Measurements from ENCODE around the gene PSMA3. TPM values are rescaled to one million over a fixed set of nuclear protein-coding genes. Genes with fewer than 3 reads are reported as not detected.

The PSMA3 gene
- total and polyA plus RNA-seq, 2 experiments from 2014 or later = 54.0 to 183 TPM

DNA sequence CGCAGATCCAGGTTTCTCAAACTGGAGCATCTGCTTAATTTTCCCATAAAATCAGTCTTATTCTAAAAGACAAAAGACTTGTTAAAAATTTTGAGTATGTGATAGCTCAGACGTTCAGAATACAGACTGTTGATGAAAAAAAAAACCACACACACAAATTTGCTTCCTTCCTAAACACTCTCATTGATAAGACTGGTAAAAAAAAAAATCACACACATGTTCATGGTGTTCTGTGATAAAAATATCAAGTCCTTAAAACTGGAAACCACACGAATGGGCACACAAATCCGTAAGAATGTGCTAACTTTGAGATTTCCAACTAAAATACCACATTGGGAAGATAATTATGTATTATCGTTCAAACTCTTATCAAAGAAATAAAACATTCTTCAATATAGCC lies 47.0 kb downstream of the PSMA3 start:
- WGBS, 2 experiments (ENCODE audit: low coverage in 1 of 2, low lambda C conversion rate in 2 of 2, missing lambda C conversion rate in 2 of 2) = 75 to 77% methylated on average over 5 of the region's 5 CpGs
- no peak for TF ChIP-seq EZH2 (IDR thresholded peaks at IDR 0.05; ENCODE audit: insufficient read depth, poor library complexity, severe bottlenecking)
- TF ChIP-seq EZH2phosphoT487 (IDR thresholded peaks at IDR 0.05; ENCODE audit: insufficient read depth, low read depth) = no peak
- Histone ChIP-seq H4K20me1 (ENCODE audit: insufficient read depth) (peaks cover 18% of the 10 kb centered on the region; the same call in 1 of the 2 replicates), H3F3A (ENCODE audit: insufficient read depth) (peaks cover 22% of the 10 kb centered on the region), H3K27ac (no peak overlapping the region), H3K4me1 (ENCODE audit: insufficient read depth) (peaks cover 25% of the 10 kb centered on the region), H3K27me3 (replicated peaks; ENCODE audit: insufficient read depth) (no peaks in the 10 kb centered on the region), H3K9me3 (ENCODE audit: low read depth) (no peaks in the 10 kb centered on the region), H3K4me3 (no peak overlapping the region), H3K9ac (no peak overlapping the region), H3K9me2 (ENCODE audit: insufficient read depth) (no peaks in the 10 kb centered on the region), H3K79me2 (ENCODE audit: insufficient read depth) (peaks cover 100% of the 10 kb centered on the region), H3K36me3 (ENCODE audit: low read depth) (peaks cover 73% of the 10 kb centered on the region), H2AFZ (no peak overlapping the region), H3K4me2 (ENCODE audit: unreplicated experiment) (peak overlapping the region; percentile 69)
- DNase-seq = no peak
- in situ Hi-C loops (cut with MboI) = no loop called here

DNA sequence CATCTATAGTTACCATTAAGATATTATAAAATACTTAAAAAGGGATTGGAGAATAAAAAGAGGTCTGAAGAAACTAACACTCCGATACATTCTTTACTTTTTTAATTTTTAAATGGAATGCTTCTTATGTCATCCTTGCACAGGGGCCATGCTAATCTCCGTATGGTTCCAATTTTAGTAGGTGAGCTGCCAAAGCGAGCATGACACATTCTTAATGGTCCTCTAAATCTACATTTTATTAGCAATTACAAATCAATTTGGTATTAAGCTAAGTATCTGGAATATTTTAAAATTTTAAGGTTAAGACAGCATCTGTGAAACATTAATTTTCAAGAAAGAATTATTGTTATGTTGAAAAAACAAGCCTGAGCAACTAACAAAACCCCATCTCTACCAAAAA lies 47.5 kb downstream of the PSMA3 start:
- 12 to 17% methylated on average over 3 of the region's 3 CpGs for WGBS, 2 experiments (ENCODE audit: low coverage in 1 of 2, low lambda C conversion rate in 2 of 2, missing lambda C conversion rate in 2 of 2)
- peaks cover 67% of the 10 kb centered on the region for H3K36me3 ChIP-seq (ENCODE audit: low read depth)
- in situ Hi-C loops (cut with MboI) = no loop called here

DNA sequence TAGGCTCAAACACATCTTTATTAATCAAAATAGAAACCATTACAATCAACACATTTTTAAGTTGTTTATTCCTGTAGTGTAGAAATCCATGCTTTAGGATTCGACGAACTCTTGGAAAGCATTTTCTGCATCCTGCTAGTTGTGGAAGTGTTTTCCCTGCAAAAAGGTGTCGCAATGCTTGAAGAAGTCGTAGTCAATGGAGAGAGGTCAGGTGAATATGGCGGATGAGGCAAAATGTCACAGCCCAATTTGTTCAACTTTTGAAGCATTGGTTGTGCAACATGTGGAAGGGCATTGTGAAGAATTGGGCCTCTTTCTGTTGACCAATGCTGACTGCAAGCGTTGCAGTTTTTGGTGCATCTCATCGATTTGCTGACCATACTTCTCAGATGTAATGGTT lies 49.6 kb downstream of the PSMA3 start:
- Histone ChIP-seq H3K4me1 (ENCODE audit: insufficient read depth) (peaks cover 22% of the 10 kb centered on the region), H3K4me2 (ENCODE audit: unreplicated experiment) (no peak overlapping the region), H2AFZ (no peak overlapping the region), H3K79me2 (ENCODE audit: insufficient read depth) (peaks cover 84% of the 10 kb centered on the region), H3K27ac (no peak overlapping the region), H3K9me3 (ENCODE audit: low read depth) (no peaks in the 10 kb centered on the region), H3K27me3 (replicated peaks; ENCODE audit: insufficient read depth) (no peaks in the 10 kb centered on the region), H3K9ac (no peak overlapping the region), H3F3A (ENCODE audit: insufficient read depth) (peaks cover 25% of the 10 kb centered on the region), H3K9me2 (ENCODE audit: insufficient read depth) (no peaks in the 10 kb centered on the region), H3K36me3 (ENCODE audit: low read depth) (peaks cover 47% of the 10 kb centered on the region), H3K4me3 (no peak overlapping the region), H4K20me1 (ENCODE audit: insufficient read depth) (peaks cover 14% of the 10 kb centered on the region; the same call in 1 of the 2 replicates)
- in situ Hi-C loops (cut with MboI) = no loop called here
- TF ChIP-seq EZH2 (IDR thresholded peaks at IDR 0.05; ENCODE audit: insufficient read depth, poor library complexity, severe bottlenecking) (no peak), EZH2phosphoT487 (IDR thresholded peaks at IDR 0.05; ENCODE audit: insufficient read depth, low read depth) (no peak)
- no peak for DNase-seq
- 96 to 100% methylated on average over 7 of the region's 7 CpGs for WGBS, 2 experiments (ENCODE audit: low coverage in 1 of 2, low lambda C conversion rate in 2 of 2, missing lambda C conversion rate in 2 of 2)

More for the DNA sequence above, 47.5 kb downstream of the PSMA3 start:
- peak; percentile 65 for DNase-seq
- no peak overlapping the region for H2AFZ ChIP-seq
- H4K20me1 ChIP-seq (ENCODE audit: insufficient read depth) = peaks cover 18% of the 10 kb centered on the region; the same call in 1 of the 2 replicates
- peak overlapping the region; percentile 48 for H3K4me3 ChIP-seq
- no peaks in the 10 kb centered on the region for H3K27me3 ChIP-seq (replicated peaks; ENCODE audit: insufficient read depth)
- H3K79me2 ChIP-seq (ENCODE audit: insufficient read depth) = peaks cover 100% of the 10 kb centered on the region
- peak overlapping the region; percentile 69 for H3K4me2 ChIP-seq (ENCODE audit: unreplicated experiment)
- H3K4me1 ChIP-seq (ENCODE audit: insufficient read depth) = peaks cover 26% of the 10 kb centered on the region
- H3K9me2 ChIP-seq (ENCODE audit: insufficient read depth) = no peaks in the 10 kb centered on the region
- no peak for TF ChIP-seq EZH2 (IDR thresholded peaks at IDR 0.05; ENCODE audit: insufficient read depth, poor library complexity, severe bottlenecking)
- TF ChIP-seq EZH2phosphoT487 (IDR thresholded peaks at IDR 0.05; ENCODE audit: insufficient read depth, low read depth) = no peak
- peak overlapping the region; percentile 30 for H3K27ac ChIP-seq
- no peaks in the 10 kb centered on the region for H3K9me3 ChIP-seq (ENCODE audit: low read depth)
- H3K9ac ChIP-seq = no peak overlapping the region
- peaks cover 27% of the 10 kb centered on the region for H3F3A ChIP-seq (ENCODE audit: insufficient read depth)

DNA sequence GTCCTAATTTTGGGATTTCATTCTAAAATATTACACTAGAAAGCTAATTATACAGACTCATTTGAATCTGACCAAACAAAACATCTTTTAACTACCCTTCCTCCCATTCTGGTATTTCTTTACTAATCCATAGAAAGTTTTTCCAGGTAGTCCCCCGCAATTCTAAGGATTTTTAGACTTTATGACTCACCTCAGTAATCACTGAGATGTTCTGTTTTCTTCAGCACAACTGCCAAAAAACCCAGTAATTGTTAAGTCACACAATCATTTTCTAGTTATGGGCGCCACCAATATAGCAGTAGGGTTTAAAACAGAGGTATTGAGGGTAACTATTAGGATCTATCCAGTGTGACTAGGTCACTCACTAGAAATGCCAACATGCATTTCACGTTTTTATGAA lies 52.1 kb downstream of the PSMA3 start:
- Histone ChIP-seq H4K20me1 (ENCODE audit: insufficient read depth) (peaks cover 14% of the 10 kb centered on the region; the same call in 1 of the 2 replicates), H3K4me1 (ENCODE audit: insufficient read depth) (peaks cover 28% of the 10 kb centered on the region)

More for the DNA sequence above, 52.1 kb downstream of the PSMA3 start:
- peak overlapping the region; percentile 91 for H3K9ac ChIP-seq
- peaks cover 25% of the 10 kb centered on the region for H3F3A ChIP-seq (ENCODE audit: insufficient read depth)
- H3K27me3 ChIP-seq (replicated peaks; ENCODE audit: insufficient read depth) = no peaks in the 10 kb centered on the region
- H3K9me2 ChIP-seq (ENCODE audit: insufficient read depth) = no peaks in the 10 kb centered on the region
- peak overlapping the region; percentile 94 for H3K4me3 ChIP-seq
- H3K4me2 ChIP-seq (ENCODE audit: unreplicated experiment) = peak overlapping the region; percentile 94
- peaks cover 84% of the 10 kb centered on the region for H3K79me2 ChIP-seq (ENCODE audit: insufficient read depth)
- peak overlapping the region; percentile 97 for H3K27ac ChIP-seq
- DNase-seq = peak; percentile 76
- no peak for TF ChIP-seq EZH2 (IDR thresholded peaks at IDR 0.05; ENCODE audit: insufficient read depth, poor library complexity, severe bottlenecking)
- no peak for TF ChIP-seq EZH2phosphoT487 (IDR thresholded peaks at IDR 0.05; ENCODE audit: insufficient read depth, low read depth)
- H3K36me3 ChIP-seq (ENCODE audit: low read depth) = peaks cover 23% of the 10 kb centered on the region
- 0 to 1% methylated on average over 3 of the region's 3 CpGs for WGBS, 2 experiments (ENCODE audit: low coverage in 1 of 2, low lambda C conversion rate in 2 of 2, missing lambda C conversion rate in 2 of 2)
- H3K9me3 ChIP-seq (ENCODE audit: low read depth) = no peaks in the 10 kb centered on the region
- no peak overlapping the region for H2AFZ ChIP-seq
- in situ Hi-C loops (cut with MboI) = no loop called here

Data from GM23248 (cell line).